Uterus (tissue), 2 donors: ENCODE results near the gene HAUS2.

Experiments
- CTCF ChIP-seq, 4 experiments: fragments of 200-600 bp in 2 of 4; fragments of 450-650 bp in 2 of 4; sonication (generic) in 2 of 4; IDR thresholded peaks; one replicate each; pipeline ENCODE4 v1.5.1; 2016 to 2019; ENCODE audit warnings: antibody characterized with exemption in 4 of 4, mild to moderate bottlenecking in 2 of 4, moderate library complexity in 1 of 4
- POLR2A ChIP-seq, 2 donors: fragments of 450-650 bp; IDR thresholded peaks; one replicate each; pipeline ENCODE4 v1.6.1; 2016; ENCODE audit warnings: antibody characterized with exemption in 2 of 2, mild to moderate bottlenecking in 1 of 2, moderate library complexity in 1 of 2

GRCh38 chr15:42577514-42578031 is 28.9 kb downstream of the HAUS2 start:
- TF ChIP-seq CTCF (IDR thresholded peaks at IDR 0.05) = no peak
- no peak for TF ChIP-seq POLR2A (IDR thresholded peaks at IDR 0.05)
